Activated CD4-positive, alpha-beta T cell treated with anti-CD3 and anti-CD28 coated beads for 4 hours (primary cell): Measurements from ENCODE around the gene PTPRT.

ENCODE experiments used
- DNase-seq, 2 donors: peaks; one replicate each; pipeline ENCODE4 v3.0.0-alpha.2; 2020

PTPRT gene

GRCh38 chr20:42595625-42596024 lies 594.1 kb downstream of the PTPRT start:
- DNase-seq, result no peak

- no peak for DNase-seq
These were observed 595.0 kb downstream of the PTPRT start for GRCh38 chr20:42594659-42595058.

DNA sequence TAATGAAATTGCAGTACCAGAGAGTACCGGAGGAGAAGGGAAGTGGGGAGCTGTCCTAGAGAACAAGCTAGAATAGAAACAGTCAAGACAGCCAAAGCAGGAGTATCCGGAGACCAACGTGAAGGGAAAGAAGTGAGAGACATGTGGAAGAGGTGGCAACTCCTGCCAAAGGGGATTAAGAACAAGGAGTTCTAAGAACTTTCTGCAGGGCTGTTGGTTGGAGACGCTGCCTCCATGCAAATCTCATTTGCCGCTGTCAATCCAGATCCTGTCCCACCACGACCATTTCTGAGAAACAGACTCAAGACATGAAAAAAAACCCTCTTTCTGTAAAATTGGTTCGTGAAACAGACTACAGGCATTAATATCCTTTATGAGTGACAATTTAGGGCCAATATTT lies 595.7 kb downstream of the PTPRT start:
- no peak for DNase-seq

GRCh38 chr20:42589976-42590639 lies 599.6 kb downstream of the PTPRT start:
- DNase-seq, result no peak

GRCh38 chr20:42588847-42589246 lies 600.9 kb downstream of the PTPRT start:
- DNase-seq, result no peak

GRCh38 chr20:42587427-42587826 lies 602.3 kb downstream of the PTPRT start:
- DNase-seq, result no peak

- DNase-seq, result no peak
These were observed 608.4 kb downstream of the PTPRT start for GRCh38 chr20:42581311-42581710.

GRCh38 chr20:42576167-42576566 lies 613.5 kb downstream of the PTPRT start:
- no peak for DNase-seq

- DNase-seq, result no peak
These were observed 617.2 kb downstream of the PTPRT start for GRCh38 chr20:42572320-42573016.

DNA sequence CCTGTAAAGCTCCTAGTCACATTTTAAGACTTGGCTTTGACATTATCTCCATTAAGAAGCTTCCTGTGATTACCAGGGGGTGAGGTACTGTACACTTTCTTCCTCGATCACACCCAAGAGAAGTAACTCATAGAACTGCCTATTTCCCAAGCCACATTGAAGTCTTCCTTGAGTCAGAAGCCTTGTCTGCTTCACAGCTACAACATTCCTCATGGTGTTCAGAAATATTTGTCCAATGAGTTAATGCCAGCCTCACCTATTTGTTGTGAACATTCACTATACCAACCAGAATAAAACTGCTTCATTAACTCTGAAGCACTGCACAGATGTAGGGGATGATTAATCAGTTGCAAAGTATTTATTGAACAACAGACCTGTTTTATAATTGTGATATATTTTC lies 622.3 kb downstream of the PTPRT start:
- no peak for DNase-seq

- no peak for DNase-seq
These were observed 624.3 kb downstream of the PTPRT start for GRCh38 chr20:42565235-42565995.

- no peak for DNase-seq
These were observed 630.0 kb downstream of the PTPRT start for GRCh38 chr20:42559665-42560064.

- no peak for DNase-seq
These were observed 633.1 kb downstream of the PTPRT start for GRCh38 chr20:42556575-42556974.

DNA sequence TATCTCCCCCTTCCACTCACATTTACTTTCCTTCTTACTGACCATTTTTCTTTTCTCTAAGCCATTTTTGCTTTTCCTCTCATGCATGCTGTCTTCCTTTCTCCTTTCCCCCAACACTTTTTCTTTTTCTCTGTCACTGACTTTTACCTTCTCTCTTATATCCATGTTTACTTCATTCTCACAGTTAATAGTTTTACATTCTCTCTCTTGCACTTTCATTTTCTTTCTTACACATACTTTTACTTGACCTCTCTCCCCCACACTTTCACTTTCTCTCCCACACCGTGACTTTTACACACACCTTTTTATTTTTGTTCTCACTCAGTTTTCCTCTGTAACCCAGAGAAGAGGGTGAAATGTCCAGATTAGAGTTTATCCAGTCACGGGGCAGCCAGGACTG lies 636.3 kb downstream of the PTPRT start:
- no peak for DNase-seq

DNA sequence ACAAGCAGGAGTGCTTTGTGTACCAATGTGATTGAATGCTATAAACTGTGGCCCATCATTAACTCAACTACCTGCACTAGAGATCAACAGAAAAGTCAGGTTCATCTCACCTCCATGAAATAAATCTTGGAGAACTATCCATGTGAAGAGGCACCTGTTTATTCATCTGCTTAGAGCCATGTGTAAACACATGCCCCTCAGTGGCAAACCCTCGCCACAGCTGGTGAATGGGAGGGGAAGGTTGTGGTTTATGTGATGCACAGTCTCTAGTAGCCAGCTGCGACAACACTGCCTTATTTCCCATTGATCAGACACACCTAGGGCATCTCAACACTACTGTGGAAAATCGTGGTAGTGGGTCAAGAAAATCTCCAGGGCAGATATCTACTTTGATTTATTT lies 640.2 kb downstream of the PTPRT start:
- DNase-seq, result no peak

- DNase-seq, result no peak
These were observed 644.8 kb downstream of the PTPRT start for GRCh38 chr20:42544926-42545325.

DNA sequence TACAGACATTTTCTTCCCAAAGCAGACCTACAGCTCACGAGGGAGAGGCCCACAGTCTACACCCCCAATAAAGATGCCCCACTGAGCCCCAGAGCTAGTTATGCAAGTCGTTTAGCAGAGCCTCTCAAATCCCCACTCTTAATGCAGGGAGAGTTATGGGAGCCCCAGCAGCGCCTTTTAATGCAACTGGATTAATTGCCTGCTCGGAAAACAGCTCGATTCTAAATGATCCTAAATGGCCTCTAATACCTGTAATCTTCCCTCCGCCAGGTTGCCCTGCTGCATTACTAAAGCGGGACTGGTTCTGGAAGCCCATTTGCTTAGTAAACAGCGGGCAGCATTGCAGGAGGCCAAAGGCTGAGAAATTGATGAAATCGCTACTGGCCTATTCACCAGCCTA lies 656.9 kb downstream of the PTPRT start:
- no peak for DNase-seq

GRCh38 chr20:42531508-42531961 lies 658.2 kb downstream of the PTPRT start:
- no peak for DNase-seq

- DNase-seq, result no peak
These were observed 658.8 kb downstream of the PTPRT start for GRCh38 chr20:42530855-42531448.

DNA sequence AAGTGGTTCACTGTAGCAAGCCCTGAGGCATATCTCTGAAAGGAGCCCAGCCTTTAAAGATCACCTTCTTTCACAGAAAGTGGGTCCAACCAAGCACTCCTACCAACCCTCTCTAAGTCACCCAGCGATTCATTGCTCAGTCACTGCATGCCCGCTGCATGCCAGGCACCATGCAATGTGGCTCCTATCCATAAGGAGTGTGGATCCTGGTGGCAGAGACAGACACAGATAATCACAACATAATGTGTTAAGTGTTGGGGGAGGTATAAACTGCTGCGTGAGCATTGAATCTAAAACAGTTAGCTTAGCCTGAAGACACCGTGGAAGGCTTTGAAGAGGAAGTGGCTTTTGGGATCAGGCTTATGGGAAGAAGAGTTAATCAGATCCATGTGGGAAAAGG lies 659.5 kb downstream of the PTPRT start:
- no peak for DNase-seq

- DNase-seq, result no peak
These were observed 665.6 kb downstream of the PTPRT start for GRCh38 chr20:42524058-42524457.

DNA sequence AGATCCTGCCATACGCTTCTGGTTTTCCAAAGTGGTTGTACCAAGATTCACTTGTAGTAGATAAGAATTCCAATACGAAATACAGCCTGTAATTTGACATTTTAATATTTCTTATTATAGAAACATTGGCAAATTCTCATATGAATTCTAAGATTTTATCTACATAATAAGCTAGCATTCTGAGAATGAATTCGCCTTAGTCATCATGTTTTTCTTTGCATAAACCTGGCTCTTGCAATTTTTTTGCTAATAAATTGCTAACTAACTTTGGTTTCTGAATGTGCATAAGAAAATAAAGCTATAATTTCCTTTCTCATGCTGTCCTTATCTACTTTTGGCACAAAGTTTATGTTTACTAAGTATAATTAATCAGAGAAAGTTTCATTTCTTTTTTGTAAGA lies 673.0 kb downstream of the PTPRT start:
- DNase-seq, result no peak

DNA sequence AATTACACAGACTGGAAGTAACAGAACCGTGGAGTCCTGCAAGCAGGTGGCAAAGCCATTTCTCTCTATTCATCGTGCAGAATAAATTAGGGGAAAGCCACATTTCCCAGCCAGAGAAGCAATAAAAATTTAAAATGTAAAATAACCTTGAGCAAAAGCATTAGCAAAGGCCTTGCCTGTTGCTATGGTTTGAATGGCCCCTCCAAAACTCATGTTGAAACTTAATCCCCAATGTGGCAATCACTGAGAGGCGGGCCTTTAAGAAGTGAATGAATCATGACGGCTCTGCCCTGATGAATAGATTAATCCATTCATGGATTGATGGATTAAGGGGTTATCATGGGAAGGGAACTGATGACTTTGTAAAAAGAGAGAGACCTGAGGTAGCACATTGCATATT lies 679.0 kb downstream of the PTPRT start:
- DNase-seq, result no peak

GRCh38 chr20:42507874-42508273 lies 681.8 kb downstream of the PTPRT start:
- no peak for DNase-seq
